Tibial nerve (tissue), 4 donors: ENCODE data around the gene ACSM2A.
"Not testable (repeated sequence)": the region's sequence is repeated elsewhere in the genome, so short reads cannot be mapped to it uniquely, and the experiment has no call there.

Experiments used
- CTCF ChIP-seq, 5 experiments: fragments of 200-600 bp in 3 of 5; fragments of 450-650 bp in 2 of 5; sonication (generic) in 3 of 5; IDR thresholded peaks; one replicate each; pipeline ENCODE4 v1.5.1; 2016 to 2019; ENCODE audit warnings: antibody characterized with exemption in 5 of 5, mild to moderate bottlenecking in 3 of 5, moderate library complexity in 2 of 5
- EP300 ChIP-seq, 2 donors: sonication (generic); formaldehyde crosslinking; IDR thresholded peaks; one replicate each; pipeline ENCODE4 v1.6.1; 2017; ENCODE audit warnings: antibody characterized with exemption in 2 of 2, mild to moderate bottlenecking in 1 of 2
- POLR2A ChIP-seq, 2 donors: fragments of 450-650 bp; IDR thresholded peaks; one replicate each; pipeline ENCODE4 v1.6.1; 2017; ENCODE audit warnings: antibody characterized with exemption in 2 of 2, mild to moderate bottlenecking in 2 of 2, moderate library complexity in 2 of 2

- not testable (repeated sequence) for TF ChIP-seq CTCF, EP300, POLR2A (IDR thresholded peaks at IDR 0.05)
These were observed 19.4 kb downstream of the ACSM2A start for GRCh38 chr16:20470732-20471131.
